Left renal cortex interstitium (tissue), 4 donors: Measurements from ENCODE around the gene GOLGA6L4. TPM values are rescaled to one million over a fixed set of nuclear protein-coding genes. Genes with fewer than 3 reads are reported as not detected.
"Not testable (repeated sequence)": the region's sequence is repeated elsewhere in the genome, so short reads cannot be mapped to it uniquely, and the experiment has no call there.

ENCODE experiments used
- DNase-seq, 4 donors: peaks; one replicate each; pipeline ENCODE4 v3.0.0-alpha.2; 2013; ENCODE audit warnings: low read depth in 4 of 4, low spot score in 2 of 4, missing footprints in 1 of 4
- polyA plus RNA-seq, 4 donors: library from polyadenylated mRNA; unstranded; fragments of 120-200 nt; gene quantifications; one replicate each; pipeline ENCODE4 v1.2.1, GENCODE V29; 2013; ENCODE audit not compliant: insufficient read length in 4 of 4

GOLGA6L4 gene, protein sequence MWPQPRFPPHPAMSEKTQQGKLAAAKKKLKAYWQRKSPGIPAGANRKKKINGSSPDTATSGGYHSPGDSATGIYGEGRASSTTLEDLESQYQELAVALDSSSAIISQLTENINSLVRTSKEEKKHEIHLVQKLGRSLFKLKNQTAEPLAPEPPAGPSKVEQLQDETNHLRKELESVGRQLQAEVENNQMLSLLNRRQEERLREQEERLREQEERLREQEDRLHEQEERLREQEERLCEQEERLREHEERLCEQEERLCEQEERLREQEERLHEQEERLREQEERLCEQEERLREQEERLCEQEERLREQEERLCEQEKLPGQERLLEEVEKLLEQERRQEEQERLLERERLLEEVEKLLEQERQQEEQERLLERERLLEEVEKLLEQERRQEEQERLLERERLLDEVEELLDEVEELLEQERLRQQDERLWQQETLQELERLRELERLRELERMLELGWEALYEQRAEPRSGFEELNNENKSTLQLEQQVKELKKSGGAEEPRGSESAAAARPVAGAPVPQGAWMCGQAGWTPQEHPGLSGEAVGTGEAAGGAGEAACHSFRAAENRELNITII
- polyA plus RNA-seq: 10 to 100 TPM in 2 of 4 donors, 1 to 10 TPM in 2; 9.5 to 34.0 (median 17.4) TPM

GRCh38 chr15:84235573-84235972 lies at the start of gene GOLGA6L4:
TSS of gene GOLGA6L4 (plus strand) at chr15:84235773. CDS start at chr15:84235835, 62 bp downstream.
- DNase-seq: not testable (repeated sequence)

DNA sequence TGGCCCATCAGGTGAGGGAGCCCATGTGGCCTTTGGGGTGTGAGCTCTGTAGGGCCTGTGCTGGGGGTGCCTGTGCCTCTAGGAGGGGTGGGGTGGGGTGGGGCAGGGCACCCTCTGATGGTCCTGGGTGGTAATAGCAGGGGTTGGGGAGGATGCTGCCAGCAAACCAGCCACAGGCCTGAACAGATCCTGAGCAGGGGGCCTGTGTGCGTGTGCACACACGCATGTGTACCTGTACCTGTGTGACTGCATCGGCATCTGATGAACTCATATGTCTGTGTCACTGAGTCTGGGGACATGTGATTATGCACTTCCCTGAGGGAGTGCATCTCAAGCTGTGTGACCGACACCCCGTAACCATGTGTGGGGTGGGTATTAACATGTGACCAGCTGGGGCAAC lies 42.6 kb upstream of the GOLGA6L4 start:
- DNase-seq: not testable (repeated sequence)

GRCh38 chr15:84195603-84196002 lies 40.0 kb upstream of the GOLGA6L4 start:
- not testable (repeated sequence) for DNase-seq

DNA sequence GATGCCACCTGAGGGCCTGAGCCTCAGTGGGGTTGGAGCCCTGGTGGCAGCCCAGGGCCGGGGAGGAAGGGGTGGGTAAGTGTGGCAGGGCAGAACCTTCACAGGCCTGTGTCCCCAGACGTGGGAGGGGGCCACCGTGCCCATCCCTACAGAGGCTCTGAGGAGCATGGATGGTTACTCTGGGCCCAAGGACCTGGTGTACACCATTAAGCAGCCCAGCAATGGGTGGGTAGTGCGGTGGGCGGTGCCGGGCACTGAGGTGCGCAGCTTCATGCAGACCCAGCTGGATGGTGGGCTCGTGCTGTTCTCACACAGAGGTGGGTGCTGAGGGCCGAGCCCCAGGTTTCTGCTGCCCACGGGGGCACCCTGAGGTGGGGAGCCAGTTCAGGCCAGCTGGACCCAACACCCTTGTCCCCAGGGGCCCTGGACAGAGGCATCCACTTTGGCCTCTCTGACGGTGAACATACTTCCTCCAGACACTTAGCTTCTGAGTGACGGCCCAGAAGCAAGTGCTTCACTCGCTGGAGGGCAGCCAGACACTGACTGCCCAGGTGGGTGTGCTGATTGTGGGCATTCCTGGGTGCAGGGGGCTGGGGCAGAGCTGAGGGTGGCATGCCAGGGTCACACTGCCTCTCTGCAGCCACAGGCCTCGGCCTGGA lies 38.9 kb upstream of the GOLGA6L4 start:
- DNase-seq: not testable (repeated sequence)

- DNase-seq: not testable (repeated sequence)
Measured at GRCh38 chr15:84199865-84200264, 35.7 kb upstream of the GOLGA6L4 start.

DNA sequence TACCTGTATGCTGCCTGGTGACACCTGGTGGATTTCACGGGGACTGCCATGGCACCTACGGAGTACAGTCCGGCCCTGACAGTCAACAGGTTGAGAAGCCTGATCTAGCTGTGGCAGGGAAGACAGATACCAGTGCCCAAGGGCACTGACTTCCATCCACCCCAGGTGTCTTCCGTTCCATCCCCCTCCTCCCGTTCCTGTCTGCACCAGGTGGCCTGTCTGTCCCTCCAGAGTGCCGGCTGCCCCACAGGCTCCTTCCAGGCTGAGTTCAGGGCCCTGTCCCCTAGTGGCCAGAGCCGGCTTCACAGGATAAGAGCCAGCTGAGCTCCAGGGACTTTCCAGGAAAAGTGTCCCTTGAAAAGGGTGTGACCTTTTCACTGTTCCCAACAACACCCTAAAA lies 10.9 kb downstream of the GOLGA6L4 start:
- not testable (repeated sequence) for DNase-seq
